Endothelial cell of umbilical vein (primary cell): ENCODE data around the gene FHIT. TPM values are rescaled to one million over a fixed set of nuclear protein-coding genes. Genes with fewer than 3 reads are reported as not detected.

ENCODE experiments used
- BruUV-seq: library from RNA; stranded (reverse); fragments of 400-500 nt; replicated peaks from 2 replicates; lab custom pipeline; 2021; lab: Mats Ljungman, UMichigan
- CTCF ChIA-PET: fragments of 300-600, 350-600 bp; sonication (Branson Sonifier 250); formaldehyde crosslinking; loops from one replicate; lab custom pipeline; 2021; ENCODE audit warnings: antibody characterized with exemption, inconsistent platforms; lab: Charles Lee
- POLR2A ChIA-PET: fragments of 300-600, 350-600 bp; sonication (Branson Sonifier 250); formaldehyde crosslinking; loops from one replicate; lab custom pipeline; 2021; ENCODE audit warnings: antibody characterized with exemption, inconsistent platforms; lab: Charles Lee
- DNase-seq: peaks from one replicate; pipeline ENCODE4 v3.0.0-alpha.2; 2011; ENCODE audit warnings: low read depth, low spot score
- FAIRE-seq: peaks from 2 replicates; lab custom pipeline; 2011; peaks lifted over from hg19 to GRCh38; lab: Jason Lieb, UNC
- H2AFZ ChIP-seq: 2 replicates; pipeline ENCODE4 v1.6.0; 2012; ENCODE audit warnings: low read depth, low read length, control low read depth, inconsistent platforms
- H3K27ac ChIP-seq: 2 replicates; pipeline ENCODE4 v1.5.1; 2011; ENCODE audit warnings: low read depth, mild to moderate bottlenecking, control low read depth, low read length, moderate library complexity; ENCODE audit not compliant: insufficient read depth
- H3K27me3 ChIP-seq, 2 experiments: 2 replicates each; pipeline versions ENCODE4 v1.6.0 to v1.6.1; 2011; ENCODE audit warnings: low read length in 2 of 2, mixed read lengths in 1 of 2; ENCODE audit not compliant: control insufficient read depth in 2 of 2, insufficient read depth in 2 of 2
- H3K36me3 ChIP-seq, 2 experiments: 2 replicates in 1 of 2; 3 replicates in 1 of 2; pipeline ENCODE4 v1.5.1; 2011; ENCODE audit warnings: low read length in 2 of 2, mild to moderate bottlenecking in 1 of 2, moderate library complexity in 1 of 2; ENCODE audit not compliant: control insufficient read depth in 2 of 2, insufficient read depth in 2 of 2; ENCODE audit errors: extremely low read depth in 1 of 2
- H3K4me1 ChIP-seq: 3 replicates; pipeline ENCODE4 v1.5.1; 2011; ENCODE audit warnings: mild to moderate bottlenecking, low read length; ENCODE audit not compliant: control insufficient read depth, insufficient read depth; ENCODE audit errors: extremely low read depth
- H3K4me2 ChIP-seq: 2 replicates; pipeline ENCODE4 v1.6.1; 2011; ENCODE audit warnings: low read length, control low read depth, mixed read lengths; ENCODE audit not compliant: insufficient read depth
- H3K4me3 ChIP-seq, 3 experiments: fragments of 200-600 bp in 1 of 3; sonication (generic), shearing (Covaris generic) in 1 of 3; replicated peaks in 1 of 3; 2 replicates each; pipeline ENCODE4 v1.5.1; 2011 to 2016; ENCODE audit warnings: control low read depth in 3 of 3, low read length in 3 of 3, mild to moderate bottlenecking in 2 of 3, inconsistent platforms in 1 of 3, low read depth in 1 of 3, moderate library complexity in 1 of 3; ENCODE audit not compliant: insufficient read depth in 1 of 3
- H3K79me2 ChIP-seq: 2 replicates; pipeline ENCODE4 v1.6.0; 2012; ENCODE audit warnings: low read length, inconsistent platforms; ENCODE audit not compliant: control insufficient read depth, insufficient read depth
- H3K9ac ChIP-seq: replicated peaks from 2 replicates; pipeline ENCODE3; 2011; ENCODE audit warnings: low read length, control low read depth; ENCODE audit not compliant: insufficient read depth; ENCODE audit errors: extremely low read depth
- H3K9me1 ChIP-seq: replicated peaks from 3 replicates; pipeline ENCODE4 v1.6.0; 2011; ENCODE audit warnings: mild to moderate bottlenecking, low read length; ENCODE audit not compliant: control insufficient read depth, insufficient read depth; ENCODE audit errors: extremely low read depth
- H3K9me3 ChIP-seq: replicated peaks from 2 replicates; pipeline ENCODE4 v1.5.1; 2012; ENCODE audit warnings: low read length, inconsistent platforms; ENCODE audit not compliant: control insufficient read depth, insufficient read depth
- H4K20me1 ChIP-seq: replicated peaks from 2 replicates; pipeline ENCODE3; 2011; ENCODE audit warnings: mild to moderate bottlenecking, low read length; ENCODE audit not compliant: control insufficient read depth, insufficient read depth; ENCODE audit errors: extremely low read depth
- EZH2 ChIP-seq: IDR thresholded peaks from 2 replicates; pipeline ENCODE4 v1.6.1; 2012; ENCODE audit warnings: borderline replicate concordance, low read depth, mild to moderate bottlenecking, moderate library complexity, low read length, inconsistent platforms; ENCODE audit not compliant: severe bottlenecking
- FOS ChIP-seq: IDR thresholded peaks from 2 replicates; pipeline ENCODE4 v1.6.1; 2011; ENCODE audit warnings: mild to moderate bottlenecking, low read length, moderate library complexity, borderline replicate concordance; ENCODE audit not compliant: insufficient read depth
- GATA2 ChIP-seq: IDR thresholded peaks from 2 replicates; pipeline ENCODE4 v1.7.0; 2011; ENCODE audit warnings: low read depth, mild to moderate bottlenecking, moderate library complexity, mixed read lengths, low read length; ENCODE audit not compliant: insufficient read length, insufficient read depth
- JUN ChIP-seq: IDR thresholded peaks from 2 replicates; pipeline ENCODE4 v1.6.1; 2011; ENCODE audit warnings: borderline replicate concordance, low read depth; ENCODE audit not compliant: insufficient read length, insufficient read depth
- MAX ChIP-seq: IDR thresholded peaks from 2 replicates; pipeline ENCODE4 v1.6.1; 2011; ENCODE audit not compliant: insufficient read depth, insufficient read length
- MYC ChIP-seq: IDR thresholded peaks from one replicate; pipeline ENCODE4 v1.6.1; 2011; ENCODE audit warnings: mild to moderate bottlenecking, low read depth, low read length
- POLR2A ChIP-seq: IDR thresholded peaks from 2 replicates; pipeline ENCODE4 v1.6.1; 2012; ENCODE audit warnings: low read depth, mild to moderate bottlenecking, control low read depth, low read length
- POLR2AphosphoS5 ChIP-seq: IDR thresholded peaks from 2 replicates; pipeline ENCODE4 v1.6.1; 2012; ENCODE audit warnings: low read depth, mild to moderate bottlenecking, control low read depth, low read length, moderate library complexity; ENCODE audit not compliant: insufficient read depth
- dilution Hi-C: fragments of 300-500 bp; cut with MboI; formaldehyde crosslinking; loops from one replicate; pipeline ENCODE4 v1.15.0; 2019; ENCODE audit warnings: low sequenced_read_pairs; ENCODE audit not compliant: extremely low pct_ligation_motif_present
- intact Hi-C: fragments of 100-400 bp; cut with micrococcal nuclease; formaldehyde crosslinking; loops from one replicate; pipeline ENCODE4 v1.10.0; 2022
- polyA plus RNA-seq, 4 experiments: library from polyadenylated mRNA; depleted of rRNA in 3 of 4; stranded (reverse) in 3 of 4; unstranded in 1 of 4; fragments of >200 nt; gene quantifications; 2 replicates each; pipeline versions ENCODE4 v1.2.1 to v1.2.3, GENCODE V29; 2011 to 2012; ENCODE audit warnings: missing spikeins in 1 of 4
- total RNA-seq: library from RNA; stranded (reverse); gene quantifications from 2 replicates; pipeline ENCODE4 v1.2.3, GENCODE V29; 2021
- TF ChIP-seq, protein P1 (sequence below), 2 donors: IDR thresholded peaks; 1 replicate in 1 of 2; 2 replicates in 1 of 2; pipeline ENCODE4 v1.5.1; 2011; ENCODE audit warnings: low read length in 2 of 2, mild to moderate bottlenecking in 2 of 2, moderate library complexity in 2 of 2, control low read depth in 1 of 2, inconsistent platforms in 1 of 2, low read depth in 1 of 2; ENCODE audit not compliant: insufficient read depth in 1 of 2; ENCODE audit errors: extremely low read depth in 1 of 2

The FHIT gene
- total and polyA plus RNA-seq, 2 donors (not counting 3 experiments of a cell fraction or from before 2014, with no cell fraction given) = 0.47 to 2.2 TPM

DNA sequence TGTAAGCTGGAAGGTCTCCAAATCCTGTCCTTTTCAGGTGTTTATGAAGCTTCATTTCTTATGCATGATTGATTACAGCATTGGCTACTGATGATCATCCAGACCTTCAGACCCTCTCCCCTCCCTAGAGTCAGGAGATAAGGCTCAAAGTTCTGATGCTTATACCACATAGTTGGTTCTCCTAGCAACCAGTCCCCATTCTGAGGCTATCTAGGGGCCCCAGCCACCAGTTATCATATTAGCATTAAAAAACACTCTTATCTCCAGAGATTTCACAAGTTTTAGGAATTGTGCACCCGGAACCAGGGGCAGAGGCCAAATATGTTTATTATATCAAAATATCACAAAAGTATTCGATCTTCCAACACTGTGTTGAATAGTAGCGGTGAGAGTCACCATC, 953.1 kb downstream of the FHIT start:
- DNase-seq = no peak
- Histone ChIP-seq H3K79me2 (no peaks in the 10 kb centered on the region), H3K27me3 (no peaks in the 10 kb centered on the region), H3K4me2 (no peak overlapping the region), H4K20me1 (no peaks in the 10 kb centered on the region), H3K9me1 (no peaks in the 10 kb centered on the region), H3K9me3 (no peaks in the 10 kb centered on the region), H3K36me3 (no peaks in the 10 kb centered on the region), H3K27ac (no peak overlapping the region), H3K4me1 (no peaks in the 10 kb centered on the region), H2AFZ (no peak overlapping the region), H3K9ac (no peak overlapping the region), H3K4me3 (no peak overlapping the region)
- no TSS peak for BruUV-seq
- dilution Hi-C loops (no loop called here), intact Hi-C loops (no loop called here)
- TF ChIP-seq POLR2AphosphoS5 (no peak), EZH2 (no peak), MAX (no peak), MYC (no peak), FOS (no peak), JUN (no peak), GATA2 (no peak), POLR2A (no peak)
- TF ChIP-seq, protein P1, sequence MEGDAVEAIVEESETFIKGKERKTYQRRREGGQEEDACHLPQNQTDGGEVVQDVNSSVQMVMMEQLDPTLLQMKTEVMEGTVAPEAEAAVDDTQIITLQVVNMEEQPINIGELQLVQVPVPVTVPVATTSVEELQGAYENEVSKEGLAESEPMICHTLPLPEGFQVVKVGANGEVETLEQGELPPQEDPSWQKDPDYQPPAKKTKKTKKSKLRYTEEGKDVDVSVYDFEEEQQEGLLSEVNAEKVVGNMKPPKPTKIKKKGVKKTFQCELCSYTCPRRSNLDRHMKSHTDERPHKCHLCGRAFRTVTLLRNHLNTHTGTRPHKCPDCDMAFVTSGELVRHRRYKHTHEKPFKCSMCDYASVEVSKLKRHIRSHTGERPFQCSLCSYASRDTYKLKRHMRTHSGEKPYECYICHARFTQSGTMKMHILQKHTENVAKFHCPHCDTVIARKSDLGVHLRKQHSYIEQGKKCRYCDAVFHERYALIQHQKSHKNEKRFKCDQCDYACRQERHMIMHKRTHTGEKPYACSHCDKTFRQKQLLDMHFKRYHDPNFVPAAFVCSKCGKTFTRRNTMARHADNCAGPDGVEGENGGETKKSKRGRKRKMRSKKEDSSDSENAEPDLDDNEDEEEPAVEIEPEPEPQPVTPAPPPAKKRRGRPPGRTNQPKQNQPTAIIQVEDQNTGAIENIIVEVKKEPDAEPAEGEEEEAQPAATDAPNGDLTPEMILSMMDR (IDR thresholded peaks at IDR 0.05; ENCODE audit: extremely low read depth in 1 of 2, insufficient read depth in 1 of 2, low read depth in 1 of 2, low read length in 2 of 2) = no peak
- ChIA-PET CTCF (no interaction called here), POLR2A (no interaction called here)
- no peak for FAIRE-seq
